GM18499 (cell line): Measurements from ENCODE around the gene EML5.
"Not testable (repeated sequence)": the region's sequence is repeated elsewhere in the genome, so short reads cannot be mapped to it uniquely, and the experiment has no call there.

Source experiments
- ATAC-seq: cut with Tn5 transposase; IDR thresholded peaks from one replicate; pipeline ENCODE4 v1.9.1; 2021; ENCODE audit warnings: moderate number of reproducible peaks; ENCODE audit not compliant: insufficient read depth, unreplicated experiment

EML5 gene

GRCh38 chr14:88804477-88804876 is 11.7 kb upstream of the EML5 start:
- no peak for ATAC-seq

DNA sequence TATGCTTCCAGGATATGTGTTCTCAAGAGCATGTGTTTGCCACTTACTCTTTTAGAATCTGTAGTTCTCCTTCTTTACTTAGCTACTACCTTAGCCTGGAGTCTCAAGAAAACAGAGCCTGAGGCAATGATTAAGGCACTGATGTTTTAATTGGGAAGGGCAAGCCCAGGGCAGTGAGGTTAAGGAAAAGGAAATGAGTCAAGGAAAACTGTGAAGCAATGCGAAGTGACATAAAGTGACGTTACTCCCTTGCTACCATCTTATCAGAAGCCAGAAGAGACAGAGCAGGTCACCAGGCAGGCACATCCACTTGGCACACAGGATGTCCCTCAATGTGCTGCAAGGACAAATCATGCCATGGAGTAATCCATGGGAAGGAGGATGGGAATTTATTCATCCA is 11.3 kb upstream of the EML5 start:
- ATAC-seq: no peak

DNA sequence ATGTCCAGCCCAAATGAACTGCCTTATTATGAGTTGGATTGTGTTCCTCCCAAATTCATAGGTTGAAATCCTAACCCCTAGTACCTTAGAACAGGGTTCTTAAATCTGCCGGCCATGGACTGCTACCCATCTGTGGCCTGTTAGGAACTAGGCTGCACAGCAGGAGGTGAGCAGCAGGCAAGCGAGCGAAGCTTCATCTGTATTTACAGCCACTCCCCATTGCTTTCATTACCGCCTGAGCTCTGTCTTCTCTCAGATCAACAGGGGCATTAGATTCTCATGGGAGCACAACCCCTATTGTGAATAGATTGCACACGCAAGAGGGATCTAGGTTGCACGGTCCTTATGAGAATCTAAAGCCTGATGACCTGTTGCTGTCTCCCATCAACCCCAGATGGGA is 9.8 kb upstream of the EML5 start:
- no peak for ATAC-seq

GRCh38 chr14:88799522-88799921 is 6.8 kb upstream of the EML5 start:
- ATAC-seq: no peak

DNA sequence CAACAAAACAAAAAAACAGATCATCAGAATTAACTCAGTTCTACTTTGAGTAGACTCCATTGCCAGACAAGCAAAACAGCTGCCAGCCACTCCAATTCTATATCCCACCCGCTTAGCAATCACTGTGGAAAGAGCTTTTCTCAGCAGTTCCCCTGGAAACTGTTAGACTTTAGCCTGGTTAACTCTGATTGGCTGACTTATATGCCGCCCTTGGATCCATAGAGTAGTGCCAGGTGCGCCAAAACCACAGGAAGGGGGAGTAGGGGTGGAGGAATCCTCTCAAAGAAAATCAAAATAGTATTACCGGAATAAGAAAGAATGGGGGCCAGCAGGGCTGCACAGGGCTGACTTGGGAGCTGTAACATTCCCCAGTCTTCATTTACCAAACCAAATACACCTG is 5.4 kb upstream of the EML5 start:
- no peak for ATAC-seq

- ATAC-seq: no peak
Observed at GRCh38 chr14:88793259-88793625, 489 bp upstream of the EML5 start.

DNA sequence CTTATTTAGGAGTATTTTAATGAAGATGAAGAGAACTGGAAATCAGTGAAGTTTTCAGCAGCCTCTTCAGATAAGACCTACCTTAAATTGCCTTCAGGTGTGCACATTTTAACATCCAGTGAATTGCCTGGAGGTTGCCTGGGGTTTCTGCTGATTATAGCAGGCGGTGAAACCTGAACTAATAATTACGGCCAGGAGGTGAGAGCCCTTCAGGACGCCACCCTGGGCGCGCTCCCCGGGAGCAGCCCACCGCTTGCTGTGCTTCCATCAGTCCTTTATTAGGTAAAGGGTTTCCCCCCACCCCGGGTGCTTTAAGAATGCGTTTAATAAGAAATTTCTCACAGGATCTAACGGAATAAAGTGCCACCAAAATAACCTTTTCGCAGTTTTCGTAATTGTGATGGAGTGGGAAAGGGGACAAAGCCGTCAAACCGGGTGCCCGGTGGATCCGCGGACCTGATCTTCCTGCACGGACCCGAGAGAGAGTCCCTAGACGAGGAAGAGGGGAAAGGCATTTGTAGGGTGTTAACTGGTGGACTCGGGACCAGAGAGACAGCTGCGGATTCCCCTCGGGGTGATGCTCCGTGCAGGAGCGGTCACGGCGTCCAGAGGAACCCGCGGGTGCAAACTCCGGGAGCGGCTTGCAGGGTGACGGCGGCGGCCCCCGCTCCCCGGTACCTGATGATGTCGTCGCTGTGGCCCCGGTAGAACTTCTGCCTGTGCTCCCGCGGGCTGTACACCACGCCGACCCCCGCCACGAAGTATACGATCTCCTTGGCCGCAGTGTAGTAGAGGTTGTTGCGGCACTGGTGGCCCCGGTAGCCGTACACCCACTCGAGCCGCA is 902 bp downstream of the EML5 start:
- ATAC-seq: peak; percentile 3

DNA sequence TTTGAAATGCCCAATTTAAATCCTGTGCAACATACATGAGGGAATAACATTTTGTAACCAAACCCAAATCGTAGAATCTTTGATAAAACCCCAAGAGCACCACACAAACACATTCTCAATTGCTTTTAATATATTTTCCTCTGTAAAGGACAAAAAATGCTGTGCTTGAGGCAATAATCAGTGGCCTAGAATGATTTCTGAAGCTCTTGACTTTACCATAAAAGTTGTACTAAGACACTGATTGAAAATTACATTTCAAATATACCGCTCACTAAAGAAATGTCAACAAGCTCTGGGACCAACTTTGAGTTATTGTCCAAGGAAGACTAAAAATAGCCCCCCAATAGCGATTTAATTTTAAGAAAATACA is 1.5 kb downstream of the EML5 start:
- no peak for ATAC-seq

GRCh38 chr14:88790501-88791251 is 2.1 kb downstream of the EML5 start:
- no peak for ATAC-seq

DNA sequence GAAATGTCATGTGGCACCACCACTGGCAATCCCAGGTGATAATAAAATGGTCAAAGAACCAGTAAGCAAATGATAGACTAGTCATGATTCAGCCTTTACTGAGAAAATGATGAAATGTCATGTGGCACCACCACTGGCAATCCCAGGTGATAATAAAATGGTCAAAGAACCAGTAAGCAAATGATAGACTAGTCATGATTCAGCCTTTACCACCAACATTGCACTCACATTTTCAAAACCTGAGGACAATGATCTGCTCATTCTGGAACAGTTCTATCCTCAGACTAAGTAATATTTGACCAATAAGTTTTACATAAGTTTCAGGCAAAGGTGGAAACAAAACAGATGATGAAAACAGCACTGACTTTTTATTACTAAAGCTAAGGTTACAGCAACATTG is 3.2 kb downstream of the EML5 start:
- not testable (repeated sequence) for ATAC-seq

DNA sequence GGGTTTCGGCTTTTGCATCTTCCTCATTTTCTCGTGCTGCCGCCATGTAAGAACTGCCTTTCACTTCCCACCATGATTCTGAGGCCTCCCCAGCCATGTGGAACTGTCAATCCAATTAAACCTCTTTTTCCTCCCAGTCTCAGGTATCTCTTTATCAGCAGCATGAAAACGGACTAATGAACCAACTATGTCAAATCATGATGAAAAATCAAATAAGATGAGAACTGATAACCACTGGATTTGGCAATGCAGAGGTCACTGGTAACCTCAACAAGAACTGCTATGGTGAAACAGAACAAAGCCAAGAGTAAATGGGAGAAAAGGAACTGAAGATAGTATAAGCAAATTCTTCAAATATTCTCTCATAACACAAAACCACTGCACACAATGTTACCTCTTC is 6.0 kb downstream of the EML5 start:
- no peak for ATAC-seq

GRCh38 chr14:88785911-88786310 is 6.8 kb downstream of the EML5 start:
- no peak for ATAC-seq

DNA sequence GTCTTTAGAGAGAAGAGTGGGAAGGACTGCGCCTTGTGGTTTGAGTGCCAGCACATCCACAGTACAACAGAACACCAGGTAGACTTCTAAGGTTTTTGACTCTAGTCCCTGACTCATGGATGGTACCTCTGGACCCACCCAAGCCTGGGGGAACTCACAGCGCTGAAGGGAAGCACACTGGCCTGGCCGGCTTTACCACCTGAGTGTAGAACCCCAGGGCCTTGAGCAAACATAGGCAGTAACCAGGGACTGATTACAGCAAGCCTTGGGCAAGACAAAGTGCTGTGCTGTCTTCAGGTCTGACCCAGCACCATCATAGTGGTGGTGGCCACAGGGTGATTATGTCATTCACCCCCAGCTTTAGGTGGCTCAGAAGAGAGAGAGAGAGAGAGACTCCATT is 17.2 kb downstream of the EML5 start:
- no peak for ATAC-seq

DNA sequence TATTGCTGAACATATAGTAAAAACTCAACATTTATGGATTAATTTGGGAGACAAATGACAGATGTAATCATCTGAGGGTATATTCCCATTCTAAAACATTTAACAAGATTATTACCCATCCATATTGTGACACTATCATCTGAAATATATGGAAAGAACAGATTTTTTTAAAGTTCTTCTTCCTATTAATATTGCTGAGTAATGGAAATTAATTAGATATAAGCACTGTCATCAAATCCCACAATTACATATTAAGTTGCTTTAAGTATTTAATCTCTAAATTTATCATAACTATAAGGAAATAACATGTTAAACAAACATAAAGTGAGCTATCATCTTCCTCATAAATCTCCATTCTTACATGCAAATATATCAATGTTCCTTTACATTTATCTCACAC is 22.0 kb downstream of the EML5 start:
- ATAC-seq: no peak

DNA sequence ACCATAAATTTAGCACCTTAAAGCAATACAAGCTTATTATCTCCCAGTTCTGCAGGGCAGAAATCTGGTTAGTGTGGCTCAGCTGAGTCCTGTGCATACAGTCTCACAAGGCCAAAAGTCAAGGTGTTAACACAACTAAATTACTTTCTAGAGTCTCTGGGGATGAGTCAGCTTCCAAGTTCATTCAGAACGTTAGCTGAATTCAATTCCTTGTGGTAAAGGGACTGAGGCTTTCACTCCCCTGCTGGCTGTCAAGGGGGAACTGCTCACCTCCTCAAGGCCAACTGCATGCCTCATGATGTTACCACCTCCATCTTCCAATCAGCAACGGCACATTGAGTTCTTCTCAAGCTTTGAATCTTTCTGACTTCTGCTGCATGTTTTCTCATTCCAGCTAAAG is 27.6 kb downstream of the EML5 start:
- ATAC-seq: no peak

DNA sequence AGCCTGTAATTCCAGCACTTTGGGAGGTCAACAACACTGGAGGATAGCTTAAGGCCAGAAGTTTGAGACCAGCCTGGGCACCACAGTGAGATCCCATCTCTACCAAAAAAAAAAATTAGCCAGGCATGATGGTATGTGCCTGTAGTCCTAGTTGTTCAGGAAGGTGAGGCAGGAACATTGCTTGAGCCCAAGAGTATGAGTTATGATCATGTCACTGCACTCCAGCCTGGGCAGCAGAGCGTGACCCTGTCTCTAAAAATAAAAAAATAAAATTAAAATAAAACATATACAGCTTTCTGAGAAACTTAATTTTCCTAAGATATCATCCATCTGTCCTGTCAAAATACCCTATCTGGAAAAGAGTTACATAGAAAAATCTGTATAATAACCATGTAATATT is 38.9 kb downstream of the EML5 start:
- no peak for ATAC-seq

GRCh38 chr14:88750945-88751344 is 41.8 kb downstream of the EML5 start:
- no peak for ATAC-seq

DNA sequence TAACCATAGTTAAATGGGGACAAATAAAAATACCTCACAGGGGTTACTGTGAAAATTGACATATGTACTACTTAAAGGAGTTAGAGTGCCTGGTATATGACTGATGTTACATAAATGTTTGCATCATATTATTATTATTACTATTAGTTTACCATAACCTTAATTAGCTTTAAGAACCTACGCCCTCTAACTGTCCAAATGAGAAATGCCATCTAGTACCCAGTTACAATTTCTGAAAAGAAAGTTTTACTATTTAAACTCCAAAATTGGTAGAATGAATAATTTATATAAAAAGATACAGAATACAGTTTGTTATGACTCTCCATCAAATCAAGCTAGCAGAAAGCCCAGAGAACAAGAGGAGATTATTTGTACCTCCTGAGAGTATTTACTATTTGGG is 42.3 kb downstream of the EML5 start:
- no peak for ATAC-seq

DNA sequence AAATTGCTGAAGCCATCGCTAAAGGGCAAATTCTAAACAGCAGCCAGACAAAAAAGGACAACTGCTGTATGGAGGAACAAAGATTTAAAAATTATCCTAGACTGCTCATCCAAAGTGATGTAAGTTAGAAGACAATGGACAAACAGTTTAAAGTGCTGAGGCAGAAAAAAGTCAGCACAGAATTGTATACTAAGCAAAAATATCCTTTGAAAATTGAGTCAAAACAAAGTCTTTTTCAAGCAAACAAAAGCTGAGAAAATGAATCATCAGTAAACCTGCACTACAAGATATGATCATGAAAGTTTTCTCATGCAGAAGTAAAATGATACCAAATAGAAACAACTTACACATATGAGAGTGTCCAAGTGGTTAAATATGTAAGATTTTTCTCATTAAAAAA is 43.6 kb downstream of the EML5 start:
- no peak for ATAC-seq

DNA sequence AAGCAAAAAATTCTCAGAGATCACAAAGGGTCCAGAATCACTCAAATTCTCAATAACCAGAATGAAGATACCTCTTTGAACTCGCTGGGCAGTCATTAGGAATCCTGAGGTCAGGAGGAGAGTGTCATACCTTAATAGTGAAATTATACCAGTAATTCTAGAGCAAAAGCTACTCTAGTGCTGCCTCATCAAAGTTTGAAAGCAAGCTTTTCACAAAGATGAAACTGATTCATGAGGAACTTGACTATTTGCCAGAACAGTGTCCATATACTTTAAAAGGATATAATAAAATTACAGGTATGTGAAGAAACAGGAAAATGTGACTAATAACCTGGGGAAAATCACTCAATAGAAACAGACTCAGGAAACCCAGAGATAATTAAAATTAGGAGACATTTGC is 44.5 kb downstream of the EML5 start:
- no peak for ATAC-seq

GRCh38 chr14:88746052-88746451 is 46.7 kb downstream of the EML5 start:
- ATAC-seq: no peak

DNA sequence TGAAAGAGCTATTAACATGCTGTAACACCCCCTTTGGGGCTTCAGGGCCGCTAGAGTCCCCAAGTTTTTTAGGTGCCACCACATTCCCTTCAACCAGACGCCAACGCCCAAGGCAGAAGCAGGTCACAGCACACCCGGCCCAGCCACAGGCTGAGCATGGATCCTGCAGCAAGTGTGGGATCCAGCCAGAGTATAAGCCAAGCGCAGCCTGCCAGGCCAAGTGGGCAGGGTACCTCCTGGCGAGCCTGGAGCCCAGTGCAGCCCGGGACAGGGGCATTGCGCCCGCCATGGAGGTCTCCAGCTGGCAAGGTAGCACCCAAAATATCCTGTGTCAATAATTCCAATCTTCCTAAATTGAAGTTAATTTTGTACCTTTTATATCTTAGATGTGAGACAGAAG is 55.5 kb downstream of the EML5 start:
- no peak for ATAC-seq
